Naive thymus-derived CD8-positive, alpha-beta T cell (primary cell): ENCODE measurements around the gene ERBIN. TPM values are rescaled to one million over a fixed set of nuclear protein-coding genes. Genes with fewer than 3 reads are reported as not detected.
"Not testable (repeated sequence)": the region's sequence is repeated elsewhere in the genome, so short reads cannot be mapped to it uniquely, and the experiment has no call there.

Experiments
- ATAC-seq, 2 donors: fragments of 150-1000 bp; cut with Tn5 transposase in 1 of 2; sonication (Bioruptor Pico), chemical (Tn5 transposase) in 1 of 2; 1 replicate in 1 of 2; 2 replicates in 1 of 2; pipeline ENCODE4 v1.10.0; 2021; ENCODE audit warnings: mild to moderate bottlenecking in 2 of 2, moderate library complexity in 2 of 2
- POLR2A ChIA-PET: fragments of 350-600 bp; sonication (Branson Sonifier 250); formaldehyde crosslinking; loops from one replicate; lab custom pipeline; 2021; ENCODE audit warnings: antibody characterized with exemption; lab: Charles Lee
- DNase-seq, 10 donors: peaks; one replicate each; pipeline versions ENCODE4 v3.0.0 to v3.0.0-alpha.2; 2020 to 2022
- H3K27ac Mint-ChIP-seq, 10 donors: one replicate each; pipeline ENCODE4 v1.8.0; 2020 to 2022; ENCODE audit warnings: mild to moderate bottlenecking in 10 of 10, mixed read lengths in 10 of 10, moderate library complexity in 4 of 10, inconsistent platforms in 1 of 10
- H3K27me3 Mint-ChIP-seq, 5 donors: one replicate each; pipeline ENCODE4 v1.8.0; 2021 to 2022; ENCODE audit warnings: mixed read lengths in 5 of 5
- H3K36me3 Mint-ChIP-seq, 3 donors: one replicate each; pipeline ENCODE4 v1.8.0; 2020 to 2022; ENCODE audit warnings: mixed read lengths in 3 of 3, mild to moderate bottlenecking in 2 of 3, inconsistent platforms in 1 of 3
- H3K4me1 Mint-ChIP-seq, 4 donors: one replicate each; pipeline ENCODE4 v1.8.0; 2021 to 2022; ENCODE audit warnings: mixed read lengths in 4 of 4
- H3K4me3 Mint-ChIP-seq, 10 donors: one replicate each; pipeline ENCODE4 v1.8.0; 2020 to 2022; ENCODE audit warnings: mild to moderate bottlenecking in 10 of 10, mixed read lengths in 10 of 10, moderate library complexity in 6 of 10, inconsistent platforms in 1 of 10
- H3K9me3 Mint-ChIP-seq, 9 donors: one replicate each; pipeline ENCODE4 v1.8.0; 2020 to 2022; ENCODE audit warnings: mixed read lengths in 9 of 9, mild to moderate bottlenecking in 3 of 9, inconsistent platforms in 1 of 9, moderate library complexity in 1 of 9
- polyA plus RNA-seq, 3 donors: library from polyadenylated mRNA; unstranded; fragments of 300-500 nt; fragmentation: Illumina TruSeq; gene quantifications; one replicate each; pipeline ENCODE4 v1.2.3, GENCODE V29; 2021
- total RNA-seq, 8 experiments: library from RNA in 2 of 8; stranded (reverse) in 2 of 8; gene quantifications; one replicate each; pipeline ENCODE4 v1.2.3 and lab custom pipeline; 2021 to 2026

Gene ERBIN
- total and polyA plus RNA-seq, 5 experiments from 2014 or later = 50.3 to 135 (median 53.8) TPM

- Mint-ChIP-seq H3K4me3 (peak overlapping the region in 9 of 10 donors; percentile 12 to 69 (median 54)), H3K4me1 (peaks cover 40 to 79% (median 64%) of the 10 kb centered on the region in 4 donors), H3K36me3 (peaks cover 4 to 37% (median 6%) of the 10 kb centered on the region in 3 donors), H3K27me3 (peaks cover 0 to 1% (median 0%) of the 10 kb centered on the region in 5 donors), H3K9me3 (peaks cover 0 to under 1% (median 0%) of the 10 kb centered on the region in 9 donors), H3K27ac (peak overlapping the region in 9 of 10 donors; percentile 18 to 82 (median 70))
- DNase-seq (no peak), ATAC-seq (no peak)
- POLR2A ChIA-PET = interaction anchor here (0.9 kb wide), 1 partner anchor 44 kb away, joined by 3 read pairs; the partner anchor contains the start of gene ERBIN
Measured at GRCh38 chr5:65970481-65971367, 44.3 kb downstream of the ERBIN start.

GRCh38 chr5:65971643-65972042 is 45.3 kb downstream of the ERBIN start:
- ATAC-seq (no peak), DNase-seq (no peak)
- POLR2A ChIA-PET = no interaction called here
- H3K27me3 Mint-ChIP-seq = peaks cover 0 to 1% (median 0%) of the 10 kb centered on the region in 5 donors
- H3K4me1 Mint-ChIP-seq = peaks cover 41 to 79% (median 63%) of the 10 kb centered on the region in 4 donors
- peaks cover 0 to 4% (median 0%) of the 10 kb centered on the region in 9 donors for H3K9me3 Mint-ChIP-seq
- peaks cover 8 to 41% (median 9%) of the 10 kb centered on the region in 3 donors for H3K36me3 Mint-ChIP-seq
- no peak overlapping the region for H3K4me3 Mint-ChIP-seq
- H3K27ac Mint-ChIP-seq = peak overlapping the region in 5 of 10 donors; percentile 9 to 63 (median 38)

GRCh38 chr5:65972896-65973295 is 46.5 kb downstream of the ERBIN start:
- Mint-ChIP-seq H3K27ac (peak overlapping the region in 1 of 10 donors; percentile 31), H3K36me3 (peaks cover 8 to 38% (median 9%) of the 10 kb centered on the region in 3 donors), H3K4me1 (peaks cover 35 to 72% (median 54%) of the 10 kb centered on the region in 4 donors)
- H3K27me3 Mint-ChIP-seq, POLR2A ChIA-PET, DNase-seq, ATAC-seq, H3K4me3 Mint-ChIP-seq, H3K9me3 Mint-ChIP-seq: not testable (repeated sequence)

GRCh38 chr5:65978251-65978650 is 51.9 kb downstream of the ERBIN start:
- H3K4me3 Mint-ChIP-seq = no peak overlapping the region
- peaks cover 0 to 4% (median 0%) of the 10 kb centered on the region in 9 donors for H3K9me3 Mint-ChIP-seq
- POLR2A ChIA-PET = no interaction called here
- ATAC-seq (no peak), DNase-seq (no peak)
- peak overlapping the region in 5 of 10 donors; percentile 11 to 72 (median 34) for H3K27ac Mint-ChIP-seq
- H3K4me1 Mint-ChIP-seq = peaks cover 28 to 74% (median 52%) of the 10 kb centered on the region in 4 donors
- H3K36me3 Mint-ChIP-seq = peaks cover 5 to 37% (median 15%) of the 10 kb centered on the region in 3 donors
- H3K27me3 Mint-ChIP-seq = peaks cover 0 to 1% (median 0%) of the 10 kb centered on the region in 5 donors

- no peak for DNase-seq
- ATAC-seq = no peak
- H3K9me3 Mint-ChIP-seq = peaks cover 0 to 2% (median 0%) of the 10 kb centered on the region in 9 donors
- POLR2A ChIA-PET = interaction anchor here (0.6 kb wide), 1 partner anchor 72 kb away, joined by 3 read pairs; no protein-coding TSS in a partner anchor
- peak overlapping the region in 1 of 10 donors; percentile 39 for H3K4me3 Mint-ChIP-seq
- H3K27ac Mint-ChIP-seq = peak overlapping the region in 4 of 10 donors; percentile 2 to 57 (median 48)
- peaks cover 0 to 23% (median 7%) of the 10 kb centered on the region in 3 donors for H3K36me3 Mint-ChIP-seq
- H3K27me3 Mint-ChIP-seq = no peaks in the 10 kb centered on the region
- peaks cover 37 to 77% (median 57%) of the 10 kb centered on the region in 4 donors for H3K4me1 Mint-ChIP-seq
Measured at GRCh38 chr5:65981548-65981947, 55.2 kb downstream of the ERBIN start.

GRCh38 chr5:65981969-65982619 is 55.7 kb downstream of the ERBIN start:
- Mint-ChIP-seq H3K27ac (peak overlapping the region in 6 of 10 donors; percentile 10 to 57 (median 48)), H3K36me3 (peaks cover 0 to 25% (median 7%) of the 10 kb centered on the region in 3 donors), H3K9me3 (peaks cover 0 to 2% (median 0%) of the 10 kb centered on the region in 9 donors), H3K27me3 (no peaks in the 10 kb centered on the region), H3K4me1 (peaks cover 39 to 83% (median 60%) of the 10 kb centered on the region in 4 donors), H3K4me3 (no peak overlapping the region)
- POLR2A ChIA-PET = interaction anchor here (0.6 kb wide), 1 partner anchor 72 kb away, joined by 3 read pairs; no protein-coding TSS in a partner anchor
- ATAC-seq = no peak
- DNase-seq = no peak

- ATAC-seq = no peak
- POLR2A ChIA-PET = no interaction called here
- DNase-seq = no peak
- Mint-ChIP-seq H3K27me3 (no peaks in the 10 kb centered on the region), H3K9me3 (peaks cover 0 to 2% (median 0%) of the 10 kb centered on the region in 9 donors), H3K4me3 (no peak overlapping the region), H3K36me3 (peaks cover 0 to 25% (median 7%) of the 10 kb centered on the region in 3 donors), H3K27ac (peak overlapping the region in 6 of 10 donors; percentile 10 to 57 (median 38)), H3K4me1 (peaks cover 39 to 85% (median 60%) of the 10 kb centered on the region in 4 donors)
Measured at GRCh38 chr5:65982635-65983034, 56.3 kb downstream of the ERBIN start.

- ATAC-seq (no peak), DNase-seq (no peak)
- Mint-ChIP-seq H3K36me3 (peaks cover 0 to 19% (median 4%) of the 10 kb centered on the region in 3 donors), H3K4me1 (peaks cover 35 to 78% (median 54%) of the 10 kb centered on the region in 4 donors), H3K27ac (peak overlapping the region in 9 of 10 donors; percentile 28 to 91 (median 72)), H3K4me3 (peak overlapping the region in 3 of 10 donors; percentile 29 to 67 (median 34)), H3K9me3 (peaks cover 0 to 2% (median 0%) of the 10 kb centered on the region in 9 donors), H3K27me3 (no peaks in the 10 kb centered on the region)
- POLR2A ChIA-PET = no interaction called here
Measured at GRCh38 chr5:65984098-65984885, 57.9 kb downstream of the ERBIN start.

- Mint-ChIP-seq H3K27me3 (no peaks in the 10 kb centered on the region), H3K27ac (peak overlapping the region in 8 of 10 donors; percentile 7 to 58 (median 52)), H3K4me3 (no peak overlapping the region), H3K4me1 (peaks cover 36 to 65% (median 49%) of the 10 kb centered on the region in 4 donors), H3K9me3 (no peaks in the 10 kb centered on the region), H3K36me3 (peaks cover 0 to 27% (median 4%) of the 10 kb centered on the region in 3 donors)
- DNase-seq (no peak), ATAC-seq (no peak)
- POLR2A ChIA-PET = no interaction called here
Measured at GRCh38 chr5:65986050-65986451, 59.7 kb downstream of the ERBIN start.

GRCh38 chr5:65986796-65987195 is 60.4 kb downstream of the ERBIN start:
- no peak overlapping the region for H3K4me3 Mint-ChIP-seq
- H3K27ac Mint-ChIP-seq = peak overlapping the region in 5 of 10 donors; percentile 24 to 86 (median 68)
- DNase-seq (no peak), ATAC-seq (no peak)
- H3K27me3 Mint-ChIP-seq = no peaks in the 10 kb centered on the region
- H3K4me1 Mint-ChIP-seq = peaks cover 31 to 57% (median 43%) of the 10 kb centered on the region in 4 donors
- no peaks in the 10 kb centered on the region for H3K9me3 Mint-ChIP-seq
- peaks cover 0 to 26% (median 4%) of the 10 kb centered on the region in 3 donors for H3K36me3 Mint-ChIP-seq
- POLR2A ChIA-PET = interaction anchor here (0.6 kb wide), 1 partner anchor 395 kb away, joined by 3 read pairs; no protein-coding TSS in a partner anchor

GRCh38 chr5:65987982-65988381 is 61.6 kb downstream of the ERBIN start:
- POLR2A ChIA-PET = no interaction called here
- H3K27ac Mint-ChIP-seq = peak overlapping the region in 5 of 10 donors; percentile 4 to 56 (median 40)
- peaks cover 28 to 48% (median 38%) of the 10 kb centered on the region in 4 donors for H3K4me1 Mint-ChIP-seq
- peaks cover 0 to 36% (median 4%) of the 10 kb centered on the region in 3 donors for H3K36me3 Mint-ChIP-seq
- H3K27me3 Mint-ChIP-seq = no peaks in the 10 kb centered on the region
- DNase-seq (no peak), ATAC-seq (no peak)
- no peaks in the 10 kb centered on the region for H3K9me3 Mint-ChIP-seq
- no peak overlapping the region for H3K4me3 Mint-ChIP-seq
